ENCODE data around the gene SLC38A4. TPM values are rescaled to one million over a fixed set of nuclear protein-coding genes. Genes with fewer than 3 reads are reported as not detected.
A peak's percentile ranks its signal among the peaks of the same experiment; 100 is the strongest.
"Not testable (repeated sequence)": the region's sequence is repeated elsewhere in the genome, so short reads cannot be mapped to it uniquely, and the experiment has no call there.

The SLC38A4 gene
- total and polyA plus RNA-seq, 9 of the 15 experiments (the other 6 are each of a cell fraction or from before 2014, with no cell fraction given) = 0.16 TPM; not detected in 8

- TF ChIP-seq HSF4 (CRISPR knock-in tag; IDR thresholded peaks at IDR 0.05; ENCODE audit: borderline replicate concordance) = no peak
Observed at GRCh38 chr12:46855760-46856159, 30.0 kb upstream of the SLC38A4 start (continued).

GRCh38 chr12:46854188-46854587 lies 28.4 kb upstream of the SLC38A4 start:
- H2AFZ ChIP-seq (ENCODE audit: low read depth, low read length); ATAC-seq; H3K9me1 ChIP-seq (ENCODE audit: control insufficient read depth, insufficient read depth, low read length); CTCF ChIA-PET (ENCODE audit: low intra/inter-chr PET ratio); H3K4me2 ChIP-seq (ENCODE audit: insufficient read depth, low read length); in situ Hi-C loops (cut with MboI); H3K36me3 ChIP-seq (ENCODE audit: control insufficient read depth, insufficient read depth, low read length); H3K4me3 ChIP-seq; BruUV-seq (replicated peaks); H3K9ac ChIP-seq (ENCODE audit: insufficient read depth in 1 of 2, low read depth in 2 of 2, low read length in 2 of 2); DNase-seq (ENCODE audit: extremely low read depth in 1 of 4, low spot score in 3 of 4); H3K27ac ChIP-seq (ENCODE audit: extremely low read depth, low read depth, low read length); H3K9me3 ChIP-seq (replicated peaks; ENCODE audit: control insufficient read depth, insufficient read depth, low read depth, low read length); H3K79me2 ChIP-seq (ENCODE audit: control insufficient read depth, insufficient read depth, low read length); FAIRE-seq; H3K4me1 ChIP-seq (replicated peaks in 1 of 2; ENCODE audit: control insufficient read depth in 2 of 2, insufficient read depth in 2 of 2, low read length in 2 of 2); POLR2A ChIA-PET; H3K27me3 ChIP-seq (ENCODE audit: control insufficient read depth in 2 of 2, insufficient read depth in 2 of 2, low read length in 2 of 2); intact Hi-C loops (cut with micrococcal nuclease); H4K20me1 ChIP-seq (replicated peaks; ENCODE audit: control insufficient read depth, insufficient read depth, low read length): not testable (repeated sequence)
- peak; percentile 55 for TF ChIP-seq MAFG (tag; conservative IDR thresholded peaks at IDR 0.05)
- TF ChIP-seq C11orf30 (IDR thresholded peaks at IDR 0.05; ENCODE audit: low read depth) = peak; percentile 45; the same call in 1 of the 2 replicates
- peak; percentile 60 for TF ChIP-seq ZNF316 (IDR thresholded peaks at IDR 0.05)

- CTCF ChIA-PET (ENCODE audit: low intra/inter-chr PET ratio); H3K36me3 ChIP-seq (ENCODE audit: control insufficient read depth, insufficient read depth, low read length); H3K9me1 ChIP-seq (ENCODE audit: control insufficient read depth, insufficient read depth, low read length); H3K27ac ChIP-seq (ENCODE audit: extremely low read depth, low read depth, low read length); intact Hi-C loops (cut with micrococcal nuclease); FAIRE-seq; H3K27me3 ChIP-seq (ENCODE audit: control insufficient read depth in 2 of 2, insufficient read depth in 2 of 2, low read length in 2 of 2); H3K79me2 ChIP-seq (ENCODE audit: control insufficient read depth, insufficient read depth, low read length); H2AFZ ChIP-seq (ENCODE audit: low read depth, low read length); in situ Hi-C loops (cut with MboI); DNase-seq (ENCODE audit: extremely low read depth in 1 of 4, low spot score in 3 of 4); BruUV-seq (replicated peaks); H3K4me3 ChIP-seq; POLR2A ChIA-PET; H3K4me2 ChIP-seq (ENCODE audit: insufficient read depth, low read length); H3K4me1 ChIP-seq (replicated peaks in 1 of 2; ENCODE audit: control insufficient read depth in 2 of 2, insufficient read depth in 2 of 2, low read length in 2 of 2); H3K9ac ChIP-seq (ENCODE audit: insufficient read depth in 1 of 2, low read depth in 2 of 2, low read length in 2 of 2); H3K9me3 ChIP-seq (replicated peaks; ENCODE audit: control insufficient read depth, insufficient read depth, low read depth, low read length); H4K20me1 ChIP-seq (replicated peaks; ENCODE audit: control insufficient read depth, insufficient read depth, low read length); ATAC-seq: not testable (repeated sequence)
- WGBS (ENCODE audit: insufficient coverage, low coverage, missing lambda C conversion rate) = 0% methylated on average over 8 of the region's 8 CpGs
Observed at GRCh38 chr12:46848792-46849191, 23.0 kb upstream of the SLC38A4 start.
